Memory B cell (primary cell): ENCODE results near the gene C2orf42.
A peak's percentile ranks its signal among the peaks of the same experiment; 100 is the strongest.
"Not testable (repeated sequence)": the region's sequence is repeated elsewhere in the genome, so short reads cannot be mapped to it uniquely, and the experiment has no call there.

Experiments
- ATAC-seq: fragments of 150-1000 bp; cut with Tn5 transposase; 2 replicates; pipeline ENCODE4 v1.10.0; 2021; ENCODE audit warnings: low read depth, mild to moderate bottlenecking, moderate library complexity
- DNase-seq, 2 donors: peaks; one replicate each; pipeline ENCODE4 v3.0.0; 2022; ENCODE audit warnings: low spot score in 2 of 2
- H3K27ac Mint-ChIP-seq: one replicate; pipeline ENCODE4 v1.8.0; 2022; ENCODE audit warnings: mild to moderate bottlenecking, moderate library complexity, mixed read lengths
- H3K27me3 Mint-ChIP-seq: one replicate; pipeline ENCODE4 v1.8.0; 2022; ENCODE audit warnings: mixed read lengths
- H3K36me3 Mint-ChIP-seq: one replicate; pipeline ENCODE4 v1.8.0; 2022; ENCODE audit warnings: mild to moderate bottlenecking, mixed read lengths
- H3K4me1 Mint-ChIP-seq: one replicate; pipeline ENCODE4 v1.8.0; 2022; ENCODE audit warnings: mixed read lengths
- H3K4me3 Mint-ChIP-seq: one replicate; pipeline ENCODE4 v1.8.0; 2022; ENCODE audit warnings: mild to moderate bottlenecking, moderate library complexity, mixed read lengths
- H3K9me3 Mint-ChIP-seq: one replicate; pipeline ENCODE4 v1.8.0; 2022; ENCODE audit warnings: mixed read lengths

The C2orf42 gene

GRCh38 chr2:70199320-70199864, 8.6 kb upstream of the C2orf42 start:
- Mint-ChIP-seq H3K9me3 (peaks cover 2% of the 10 kb centered on the region), H3K36me3 (no peaks in the 10 kb centered on the region), H3K4me1 (no peaks in the 10 kb centered on the region), H3K27me3 (peaks cover 4% of the 10 kb centered on the region), H3K4me3 (no peak overlapping the region), H3K27ac (no peak overlapping the region)
- DNase-seq (no peak), ATAC-seq (no peak)

DNA sequence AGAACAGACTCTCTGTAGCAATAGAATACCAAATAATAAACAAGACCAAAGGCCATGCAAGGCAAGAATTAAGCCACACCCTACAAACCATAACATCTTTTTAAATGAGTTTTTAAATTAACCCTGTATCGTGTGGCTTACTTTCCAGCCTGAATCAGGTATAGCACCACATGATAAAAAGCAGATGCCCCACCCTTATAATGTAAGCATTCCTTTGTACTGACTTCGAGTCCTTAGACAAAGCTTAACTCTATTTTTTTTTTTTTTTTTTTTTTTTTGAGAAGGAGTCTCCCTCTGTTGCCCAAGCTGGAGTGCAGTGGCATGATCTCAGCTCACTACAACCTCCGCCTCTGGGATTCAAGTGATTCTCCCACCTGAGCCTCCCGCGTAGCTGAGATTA, 1.7 kb upstream of the C2orf42 start:
- Mint-ChIP-seq H3K36me3 (peaks cover 2% of the 10 kb centered on the region), H3K27ac (no peak overlapping the region), H3K27me3 (no peaks in the 10 kb centered on the region), H3K4me3 (no peak overlapping the region), H3K4me1 (peaks cover 8% of the 10 kb centered on the region), H3K9me3 (no peaks in the 10 kb centered on the region)
- no peak for DNase-seq
- no peak for ATAC-seq

DNA sequence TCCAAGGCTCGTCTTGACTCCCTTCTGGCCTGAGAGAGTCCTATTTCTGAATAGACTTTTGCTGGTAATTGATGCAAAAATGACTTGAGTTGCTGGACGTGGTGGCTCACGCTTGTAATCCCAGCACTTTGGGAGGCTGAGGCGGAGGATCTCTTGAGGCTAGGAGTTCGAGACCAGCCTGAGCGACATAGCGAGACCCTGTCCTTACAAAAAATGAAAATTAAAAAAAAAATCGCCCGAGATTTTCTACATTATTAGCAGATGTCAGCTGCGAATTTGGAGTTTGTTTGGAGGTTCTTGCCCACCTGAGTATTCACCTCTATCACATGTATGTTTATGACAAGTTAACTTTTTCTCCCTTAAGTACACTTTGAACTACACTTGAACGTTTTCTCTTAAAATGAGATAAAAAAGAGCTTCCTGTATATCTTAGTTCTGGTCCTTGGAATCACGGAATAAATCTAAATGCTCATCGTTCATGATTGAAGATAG, 471 bp upstream of the C2orf42 start:
- DNase-seq: no peak
- Mint-ChIP-seq H3K27ac (peak overlapping the region; percentile 99), H3K4me3 (peak overlapping the region; percentile 92), H3K9me3 (no peaks in the 10 kb centered on the region), H3K36me3 (peaks cover 2% of the 10 kb centered on the region), H3K4me1 (peaks cover 8% of the 10 kb centered on the region), H3K27me3 (no peaks in the 10 kb centered on the region)
- ATAC-seq: no peak

DNA sequence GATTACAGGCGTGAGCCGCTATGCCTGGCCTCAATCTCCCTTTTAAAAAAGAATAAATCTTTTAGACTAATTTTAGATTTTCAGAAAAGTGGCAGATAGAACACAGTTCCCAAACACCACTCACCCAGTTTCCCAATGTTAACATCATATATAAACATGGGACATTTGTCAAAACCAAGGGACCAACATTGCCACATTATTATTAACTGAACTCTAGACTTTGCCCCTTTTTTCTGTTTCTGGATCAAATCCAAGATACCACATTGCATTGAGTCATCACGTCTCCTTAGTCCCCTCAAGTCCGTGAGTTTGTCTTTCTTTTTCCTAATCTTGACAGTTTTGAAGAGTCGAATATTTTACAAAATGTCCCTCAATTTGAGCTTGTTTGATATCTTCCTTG, 2.4 kb downstream of the C2orf42 start:
- ATAC-seq (no peak), DNase-seq (no peak)
- H3K27me3 Mint-ChIP-seq: no peaks in the 10 kb centered on the region
- H3K4me3 Mint-ChIP-seq: no peak overlapping the region
- H3K36me3 Mint-ChIP-seq: peaks cover 2% of the 10 kb centered on the region
- H3K4me1 Mint-ChIP-seq: peaks cover 8% of the 10 kb centered on the region
- H3K9me3 Mint-ChIP-seq: no peaks in the 10 kb centered on the region
- H3K27ac Mint-ChIP-seq: peak overlapping the region; percentile 38

DNA sequence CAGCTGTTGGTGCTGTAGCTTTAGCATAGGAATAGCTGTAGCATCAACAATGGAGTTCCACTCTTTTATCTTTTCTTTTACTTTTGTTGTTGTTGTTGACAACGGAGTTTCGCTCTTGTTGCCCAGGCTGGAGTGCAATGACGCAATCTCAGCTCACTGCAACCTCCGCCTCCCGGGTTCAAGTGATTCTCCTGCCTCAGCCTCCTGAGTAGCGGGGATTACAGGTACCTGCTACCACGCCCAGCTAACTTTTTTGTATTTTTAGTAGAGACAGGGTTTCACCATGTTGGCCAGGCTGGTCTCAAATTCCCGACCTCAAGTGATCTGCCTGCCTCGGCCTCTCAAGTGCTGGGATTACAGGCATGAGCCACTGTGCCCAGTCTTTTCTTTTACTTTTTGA, 3.6 kb downstream of the C2orf42 start:
- not testable (repeated sequence) for H3K36me3 Mint-ChIP-seq, H3K27ac Mint-ChIP-seq, DNase-seq, H3K4me1 Mint-ChIP-seq, ATAC-seq, H3K4me3 Mint-ChIP-seq, H3K27me3 Mint-ChIP-seq, H3K9me3 Mint-ChIP-seq

DNA sequence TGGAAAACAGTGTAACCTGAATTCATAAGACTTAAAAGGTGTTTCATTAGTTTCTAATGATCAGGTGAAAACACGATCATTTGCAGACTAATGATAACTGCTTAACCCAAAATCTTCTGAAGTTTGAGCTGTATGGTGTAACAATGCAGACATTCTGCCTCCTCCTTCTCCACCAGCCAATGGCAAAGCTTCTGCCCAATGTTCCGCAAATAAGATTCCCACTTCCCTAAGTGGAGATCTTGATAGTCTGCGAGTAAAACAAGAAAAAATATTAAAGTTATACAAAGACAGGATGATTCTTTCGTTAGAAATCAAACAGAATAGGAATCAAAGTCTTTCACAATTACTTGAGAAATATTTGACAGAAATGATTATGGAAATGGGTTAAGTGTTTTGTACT, 8.1 kb downstream of the C2orf42 start:
- H3K9me3 Mint-ChIP-seq: no peaks in the 10 kb centered on the region

DNA sequence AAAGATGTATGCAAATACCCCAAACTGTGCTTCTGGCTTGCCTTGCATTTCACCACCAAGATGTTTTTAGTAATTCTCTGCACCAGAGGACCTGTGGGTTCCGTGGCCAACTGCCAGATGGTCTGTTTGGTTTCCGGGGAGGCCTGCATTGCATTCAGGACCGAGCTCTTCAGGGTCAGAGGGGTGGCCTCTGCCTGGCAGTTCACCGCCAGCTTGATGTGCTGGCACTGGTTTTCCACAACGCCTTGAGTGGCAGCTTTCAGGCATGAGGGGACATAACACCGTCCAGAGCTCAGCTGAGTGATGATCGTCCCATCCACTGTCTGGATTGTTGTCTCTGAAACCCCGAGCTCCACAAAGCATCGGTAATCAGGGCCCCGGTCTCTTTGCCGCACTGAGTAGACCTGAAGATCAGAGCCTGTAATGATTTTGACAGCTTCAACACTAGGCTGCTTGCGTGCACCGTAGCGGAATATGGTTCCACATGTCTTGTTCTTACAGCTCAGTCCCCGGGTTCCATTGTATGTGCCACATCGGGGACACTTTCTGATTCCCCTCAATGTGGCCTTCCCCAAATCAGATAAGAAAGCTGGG, 9.4 kb downstream of the C2orf42 start:
- Mint-ChIP-seq H3K27ac (peak overlapping the region; percentile 85), H3K27me3 (no peaks in the 10 kb centered on the region), H3K9me3 (no peaks in the 10 kb centered on the region), H3K4me1 (peaks cover 10% of the 10 kb centered on the region), H3K4me3 (peak overlapping the region; percentile 78), H3K36me3 (peaks cover 2% of the 10 kb centered on the region)
- ATAC-seq: peak; percentile 79
- DNase-seq: peak; percentile 18 to 30

More for the DNA sequence above, 8.1 kb downstream of the C2orf42 start:
- Mint-ChIP-seq H3K27me3 (no peaks in the 10 kb centered on the region), H3K27ac (peak overlapping the region; percentile 85), H3K4me3 (no peak overlapping the region), H3K36me3 (no peaks in the 10 kb centered on the region), H3K4me1 (peaks cover 8% of the 10 kb centered on the region)
- ATAC-seq (no peak), DNase-seq (no peak)

DNA sequence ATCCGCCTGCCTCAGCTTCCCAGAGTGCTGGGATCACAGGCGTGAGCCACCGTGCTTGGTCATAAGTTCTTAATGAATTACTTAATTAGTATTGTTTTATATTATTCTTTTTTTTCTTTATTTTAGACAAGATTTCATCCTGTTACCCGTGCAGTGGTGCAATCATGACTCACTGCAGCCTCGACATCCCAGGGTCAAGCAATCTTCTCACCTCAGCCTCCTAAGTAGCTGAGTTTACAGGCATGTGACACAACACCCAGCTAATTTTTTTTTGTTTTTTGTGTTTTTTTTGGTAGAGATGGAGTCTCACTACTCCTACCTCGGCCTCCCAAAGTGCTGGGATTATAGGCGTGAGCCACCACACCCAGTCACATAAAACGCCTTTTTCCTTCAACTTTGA, 17.3 kb downstream of the C2orf42 start:
- no peak for ATAC-seq
- H3K4me1 Mint-ChIP-seq: peaks cover 2% of the 10 kb centered on the region
- H3K36me3 Mint-ChIP-seq: peaks cover 18% of the 10 kb centered on the region
- no peak overlapping the region for H3K27ac Mint-ChIP-seq
- no peak for DNase-seq
- no peaks in the 10 kb centered on the region for H3K9me3 Mint-ChIP-seq
- H3K27me3 Mint-ChIP-seq: no peaks in the 10 kb centered on the region
- H3K4me3 Mint-ChIP-seq: no peak overlapping the region

- H3K4me1 Mint-ChIP-seq, DNase-seq: not testable (repeated sequence)
- H3K36me3 Mint-ChIP-seq: peaks cover 19% of the 10 kb centered on the region
Observed at GRCh38 chr2:70169654-70170245, 21.1 kb downstream of the C2orf42 start.

GRCh38 chr2:70161069-70161534, 29.7 kb downstream of the C2orf42 start:
- no peaks in the 10 kb centered on the region for H3K27me3 Mint-ChIP-seq
- H3K27ac Mint-ChIP-seq: peak overlapping the region; percentile 67
- no peak for DNase-seq
- no peak overlapping the region for H3K4me3 Mint-ChIP-seq
- H3K4me1 Mint-ChIP-seq: peaks cover 2% of the 10 kb centered on the region
- no peak for ATAC-seq
- H3K9me3 Mint-ChIP-seq: no peaks in the 10 kb centered on the region
- peaks cover 10% of the 10 kb centered on the region for H3K36me3 Mint-ChIP-seq

More at GRCh38 chr2:70169654-70170245, 21.1 kb downstream of the C2orf42 start:
- not testable (repeated sequence) for H3K27me3 Mint-ChIP-seq, H3K27ac Mint-ChIP-seq, ATAC-seq, H3K4me3 Mint-ChIP-seq, H3K9me3 Mint-ChIP-seq

DNA sequence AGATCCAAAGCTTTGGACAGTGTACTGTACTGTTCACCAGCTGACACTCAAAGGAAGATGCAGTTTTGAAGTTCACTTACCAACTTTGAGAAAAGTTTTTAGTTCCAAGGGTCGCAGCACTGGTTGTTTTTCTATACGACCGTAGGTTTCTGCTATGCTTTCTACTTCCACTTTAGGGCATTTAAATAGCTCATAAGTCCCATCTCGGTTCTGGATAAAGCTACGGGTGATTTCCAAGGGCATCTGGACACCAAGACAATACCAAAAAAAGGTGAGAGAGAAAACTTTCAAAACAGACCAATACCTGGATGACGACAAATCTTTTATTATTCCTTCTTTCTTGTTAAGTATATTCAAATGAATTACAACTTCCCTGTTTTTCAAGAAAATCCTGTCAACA, 30.3 kb downstream of the C2orf42 start:
- DNase-seq: no peak
- Mint-ChIP-seq H3K9me3 (no peaks in the 10 kb centered on the region), H3K36me3 (peaks cover 10% of the 10 kb centered on the region), H3K27ac (peak overlapping the region; percentile 67), H3K4me3 (no peak overlapping the region), H3K4me1 (peaks cover 2% of the 10 kb centered on the region), H3K27me3 (no peaks in the 10 kb centered on the region)
- ATAC-seq: no peak

DNA sequence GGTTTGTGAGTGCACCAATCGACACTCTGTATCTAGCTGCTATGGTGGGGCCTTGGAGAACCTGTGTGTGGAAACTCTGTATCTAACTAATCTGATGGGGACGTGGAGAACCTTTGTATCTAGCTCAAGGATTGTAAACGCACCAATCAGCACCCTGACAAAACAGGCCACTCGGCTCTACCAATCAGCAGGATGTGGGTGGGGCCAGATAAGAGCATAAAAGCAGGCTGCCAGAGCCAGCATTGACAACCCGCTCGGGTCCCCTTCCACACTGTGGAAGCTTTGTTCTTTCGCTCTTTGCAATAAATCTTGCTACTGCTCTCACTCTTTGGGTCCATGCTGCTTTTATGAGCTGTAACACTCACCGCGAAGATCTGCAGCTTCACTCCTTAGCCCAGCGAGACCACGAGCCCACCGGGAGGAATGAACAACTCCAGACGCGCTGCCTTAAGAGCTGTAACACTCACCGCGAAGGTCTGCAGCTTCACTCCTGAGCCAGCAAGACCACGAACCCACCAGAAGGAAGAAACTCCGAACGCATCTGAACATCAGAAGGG, 41.6 kb downstream of the C2orf42 start:
- not testable (repeated sequence) for H3K4me1 Mint-ChIP-seq, DNase-seq, ATAC-seq, H3K9me3 Mint-ChIP-seq, H3K27me3 Mint-ChIP-seq, H3K4me3 Mint-ChIP-seq, H3K27ac Mint-ChIP-seq
- peaks cover 11% of the 10 kb centered on the region for H3K36me3 Mint-ChIP-seq

GRCh38 chr2:70148211-70148760, 42.5 kb downstream of the C2orf42 start:
- not testable (repeated sequence) for H3K9me3 Mint-ChIP-seq, H3K27ac Mint-ChIP-seq, DNase-seq, H3K36me3 Mint-ChIP-seq, H3K27me3 Mint-ChIP-seq, ATAC-seq, H3K4me3 Mint-ChIP-seq, H3K4me1 Mint-ChIP-seq
